Measurements from ENCODE around the gene MEX3D. TPM values are rescaled to one million over a fixed set of nuclear protein-coding genes. Genes with fewer than 3 reads are reported as not detected.
"Not testable (repeated sequence)": the region's sequence is repeated elsewhere in the genome, so short reads cannot be mapped to it uniquely, and the experiment has no call there.

The MEX3D gene
- total RNA-seq, 2 experiments from 2014 or later: 11.9 to 13.6 TPM

- H2AFZ ChIP-seq (ENCODE audit: low read length): no peak overlapping the region
- H3K79me2 ChIP-seq (ENCODE audit: insufficient read depth, low read depth, low read length): no peaks in the 10 kb centered on the region
- no peak overlapping the region for H3K27ac ChIP-seq (ENCODE audit: low read depth, low read length, poor library complexity, severe bottlenecking)
- ChIA-PET CTCF (ENCODE audit: unreplicated experiment) (no interaction called here), POLR2A (no interaction called here)
- no peaks in the 10 kb centered on the region for H3K9me2 ChIP-seq (ENCODE audit: insufficient read depth, low read length)
- H3K4me2 ChIP-seq (ENCODE audit: low read length): no peak overlapping the region
- no peak overlapping the region for H3K4me3 ChIP-seq (ENCODE audit: low read depth, low read length, poor library complexity, severe bottlenecking)
- TF ChIP-seq CTCF (conservative IDR thresholded peaks at IDR 0.05; ENCODE audit: low read length) (no peak), EZH2phosphoT487 (IDR thresholded peaks at IDR 0.05; ENCODE audit: borderline replicate concordance, low read depth, low read length) (no peak)
- DNase-seq (ENCODE audit: low spot score): no peak
- intact Hi-C loops (cut with micrococcal nuclease; ENCODE audit: unreplicated experiment): no loop called here
- no TSS peak for BruUV-seq (replicated peaks)
- H3K36me3 ChIP-seq (ENCODE audit: insufficient read depth, low read length): no peaks in the 10 kb centered on the region
- H3K4me1 ChIP-seq (ENCODE audit: insufficient read depth, low read length, poor library complexity, severe bottlenecking): no peaks in the 10 kb centered on the region
- H4K20me1 ChIP-seq (ENCODE audit: insufficient read depth, low read length): no peaks in the 10 kb centered on the region
- no peaks in the 10 kb centered on the region for H3K9me3 ChIP-seq (ENCODE audit: low read length)
Observed at GRCh38 chr19:1520203-1520780, 47.8 kb downstream of the MEX3D start.

GRCh38 chr19:1519802-1520201, 48.3 kb downstream of the MEX3D start:
- POLR2A ChIA-PET: not testable (repeated sequence)

DNA sequence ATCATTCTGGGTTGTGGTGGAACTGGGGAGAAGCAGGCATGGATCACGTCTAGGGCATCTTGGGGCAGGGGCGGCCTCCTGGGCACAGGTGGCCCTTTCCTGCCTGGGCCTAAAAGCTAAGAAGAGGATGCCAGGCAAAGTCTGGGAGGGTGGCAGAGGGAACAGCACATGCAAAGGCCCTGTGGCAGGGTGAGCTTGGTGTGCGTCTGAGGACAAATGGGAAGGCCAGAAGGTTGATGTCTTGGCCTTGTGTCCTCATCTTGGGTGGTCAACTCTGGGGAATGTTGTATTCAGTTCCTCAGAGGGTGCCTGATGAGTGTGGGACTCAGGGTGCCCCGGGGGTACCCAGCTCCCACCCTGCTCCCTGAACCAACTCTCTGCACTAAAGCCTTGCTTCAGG, 49.7 kb downstream of the MEX3D start:
- Histone ChIP-seq H2AFZ (ENCODE audit: low read length) (no peak overlapping the region), H3K79me2 (ENCODE audit: insufficient read depth, low read depth, low read length) (no peaks in the 10 kb centered on the region), H3K27ac (ENCODE audit: low read depth, low read length, poor library complexity, severe bottlenecking) (no peak overlapping the region), H3K36me3 (ENCODE audit: insufficient read depth, low read length) (no peaks in the 10 kb centered on the region), H4K20me1 (ENCODE audit: insufficient read depth, low read length) (no peaks in the 10 kb centered on the region), H3K9me2 (ENCODE audit: insufficient read depth, low read length) (no peaks in the 10 kb centered on the region), H3K4me2 (ENCODE audit: low read length) (no peak overlapping the region), H3K4me1 (ENCODE audit: insufficient read depth, low read length, poor library complexity, severe bottlenecking) (no peaks in the 10 kb centered on the region), H3K4me3 (ENCODE audit: low read depth, low read length, poor library complexity, severe bottlenecking) (no peak overlapping the region), H3K9me3 (ENCODE audit: low read length) (no peaks in the 10 kb centered on the region)
- TF ChIP-seq CTCF (conservative IDR thresholded peaks at IDR 0.05; ENCODE audit: low read length) (no peak), EZH2phosphoT487 (IDR thresholded peaks at IDR 0.05; ENCODE audit: borderline replicate concordance, low read depth, low read length) (no peak)
- BruUV-seq (replicated peaks): no TSS peak
- intact Hi-C loops (cut with micrococcal nuclease; ENCODE audit: unreplicated experiment): no loop called here
- DNase-seq (ENCODE audit: low spot score): no peak
- ChIA-PET CTCF (ENCODE audit: unreplicated experiment) (no interaction called here), POLR2A (no interaction called here)

More at GRCh38 chr19:1519802-1520201, 48.3 kb downstream of the MEX3D start:
- H2AFZ ChIP-seq (ENCODE audit: low read length); H3K27ac ChIP-seq (ENCODE audit: low read depth, low read length, poor library complexity, severe bottlenecking); DNase-seq (ENCODE audit: low spot score); H3K4me2 ChIP-seq (ENCODE audit: low read length); H3K4me3 ChIP-seq (ENCODE audit: low read depth, low read length, poor library complexity, severe bottlenecking); intact Hi-C loops (cut with micrococcal nuclease; ENCODE audit: unreplicated experiment); H3K79me2 ChIP-seq (ENCODE audit: insufficient read depth, low read depth, low read length); H3K4me1 ChIP-seq (ENCODE audit: insufficient read depth, low read length, poor library complexity, severe bottlenecking); CTCF ChIA-PET (ENCODE audit: unreplicated experiment); H4K20me1 ChIP-seq (ENCODE audit: insufficient read depth, low read length); H3K36me3 ChIP-seq (ENCODE audit: insufficient read depth, low read length); H3K9me3 ChIP-seq (ENCODE audit: low read length); H3K9me2 ChIP-seq (ENCODE audit: insufficient read depth, low read length); BruUV-seq (replicated peaks): not testable (repeated sequence)

Measured in OCI-LY7 (cell line).